HG03439 (cell line): ENCODE data around the gene MORN5.

Experiments used
- ATAC-seq: cut with Tn5 transposase; IDR thresholded peaks from one replicate; pipeline ENCODE4 v1.9.1; 2021; ENCODE audit warnings: mild to moderate bottlenecking, moderate library complexity; ENCODE audit not compliant: unreplicated experiment

MORN5 gene

DNA sequence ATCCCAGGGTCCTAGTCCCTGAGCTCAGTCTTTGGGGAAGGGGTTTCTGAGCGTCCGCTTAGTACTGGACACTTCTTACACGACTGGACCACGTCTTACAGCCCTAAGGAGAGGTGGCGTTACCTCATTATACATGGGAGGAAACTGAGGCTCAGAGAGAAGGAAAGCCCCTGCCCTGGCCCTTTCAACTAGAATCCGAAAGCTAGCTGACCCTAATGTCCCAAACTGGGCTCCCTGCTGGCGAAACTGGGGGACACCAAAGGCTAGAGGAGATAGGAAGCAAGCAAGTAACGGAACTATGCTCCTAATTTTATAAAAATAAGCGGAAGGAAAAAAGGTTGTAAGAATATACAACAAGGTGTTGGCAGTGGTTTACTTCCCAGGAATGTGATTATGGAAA, 54.8 kb downstream of the MORN5 start:
- ATAC-seq: no peak

DNA sequence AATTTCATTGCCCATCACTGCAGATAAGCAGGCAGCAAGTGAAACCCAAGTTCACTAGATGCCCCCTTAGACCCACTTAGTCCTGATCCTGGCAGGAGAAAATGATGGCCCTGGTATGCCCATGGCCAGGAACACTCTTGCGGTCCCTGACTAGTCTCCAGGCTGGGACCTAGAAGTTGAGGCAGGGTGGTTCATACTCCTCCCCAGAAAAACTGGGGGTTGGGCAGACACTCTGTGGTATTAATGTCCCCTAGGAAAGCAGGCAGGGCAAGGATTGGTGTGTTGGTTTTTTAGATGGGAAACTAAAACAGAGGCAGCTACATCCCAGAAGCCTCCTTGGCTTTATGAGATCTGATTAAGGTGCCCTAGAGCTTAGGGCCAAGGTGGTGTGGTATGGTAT, 56.0 kb downstream of the MORN5 start:
- ATAC-seq: no peak

GRCh38 chr9:122216138-122216797, 56.6 kb downstream of the MORN5 start:
- no peak for ATAC-seq

DNA sequence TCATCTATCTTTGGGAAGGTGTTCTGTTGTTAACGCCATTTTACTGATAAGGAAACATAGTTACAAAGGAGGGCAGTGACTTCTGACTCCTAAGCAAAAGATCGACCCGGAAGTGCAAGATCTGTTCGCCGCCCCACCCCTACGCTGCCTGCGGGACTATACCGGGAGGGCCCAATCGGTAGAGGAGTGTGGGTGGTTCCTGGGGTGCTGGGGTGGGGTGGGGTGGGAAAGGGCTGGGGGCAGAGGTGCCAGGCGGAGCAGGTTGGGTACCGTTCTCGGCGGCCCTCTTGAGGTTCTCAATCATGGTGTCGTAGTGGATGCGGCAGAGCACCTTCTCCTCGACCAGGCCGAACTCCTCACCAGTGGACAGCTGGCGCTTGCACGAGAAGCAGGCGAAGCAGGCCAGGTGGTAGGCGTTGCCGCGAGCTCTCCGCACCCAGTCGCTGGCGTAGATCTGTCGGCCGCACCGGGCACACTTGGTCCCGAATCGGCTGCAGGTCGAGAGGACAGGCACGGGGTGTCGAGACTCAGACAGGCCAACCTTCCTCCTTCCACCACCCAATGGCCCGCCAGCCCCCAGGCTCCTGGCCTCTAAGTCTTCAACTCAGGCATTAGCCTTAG, 57.2 kb downstream of the MORN5 start:
- ATAC-seq: no peak

DNA sequence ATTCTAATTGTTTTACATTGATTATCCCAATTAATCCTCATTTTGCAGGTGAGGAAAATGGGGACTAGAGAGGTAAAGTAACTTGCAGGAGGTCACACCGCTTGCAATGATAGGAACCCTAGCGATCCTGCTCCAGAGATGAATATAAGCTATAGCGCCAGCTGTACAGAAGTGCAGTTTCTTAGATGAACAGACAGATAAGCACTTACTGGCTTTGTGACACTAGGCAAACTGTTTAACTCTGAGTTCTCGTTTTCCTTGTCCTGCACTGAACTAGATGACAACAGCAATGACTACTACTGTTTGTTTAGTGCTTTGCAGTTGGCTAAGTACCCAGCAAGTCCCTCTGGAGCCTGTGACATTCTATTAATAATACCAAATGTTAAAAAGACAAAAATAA, 57.9 kb downstream of the MORN5 start:
- no peak for ATAC-seq

DNA sequence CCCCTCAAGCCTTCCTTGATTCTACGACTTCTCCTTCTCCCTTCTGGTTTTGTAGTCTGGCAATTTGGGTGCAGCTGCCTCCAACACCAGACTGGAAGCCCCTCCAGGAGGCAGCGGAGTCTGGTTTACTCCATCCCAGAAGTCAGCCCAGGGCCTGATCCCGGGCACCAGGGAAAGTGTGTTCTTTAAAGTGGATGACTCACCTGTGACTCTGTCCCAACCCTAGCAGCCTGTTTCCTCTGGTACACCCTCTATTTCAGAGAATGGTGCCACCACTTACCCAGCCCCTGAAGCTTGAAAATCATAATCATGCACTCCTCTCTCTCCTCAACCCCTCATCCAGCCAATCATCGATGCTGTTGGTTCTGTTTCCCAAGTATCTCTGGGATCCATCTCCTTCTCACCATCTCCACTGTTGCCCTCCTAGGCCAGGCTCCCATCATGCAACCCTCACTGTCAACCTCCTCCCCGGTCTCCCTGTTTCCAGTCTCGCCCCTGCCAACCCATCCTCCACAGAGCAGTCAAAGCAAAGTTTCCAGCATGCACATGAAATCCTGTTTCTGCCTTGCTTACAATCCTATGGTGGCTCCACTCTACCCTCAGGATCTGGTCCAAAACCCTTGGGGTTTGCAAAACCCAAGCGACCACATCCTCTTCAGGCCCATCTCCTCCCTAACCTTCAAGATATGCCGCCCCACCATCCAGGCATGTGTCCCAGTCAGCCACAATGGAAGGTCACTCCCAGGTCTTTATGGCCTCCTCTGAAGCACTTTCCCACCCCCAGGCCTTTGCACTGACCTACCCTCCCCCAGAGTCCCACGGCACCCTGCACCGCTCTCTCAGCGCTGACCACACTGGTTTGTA, 58.6 kb downstream of the MORN5 start:
- ATAC-seq: no peak

- ATAC-seq: no peak
Observed at GRCh38 chr9:122218935-122219855, 59.5 kb downstream of the MORN5 start.

DNA sequence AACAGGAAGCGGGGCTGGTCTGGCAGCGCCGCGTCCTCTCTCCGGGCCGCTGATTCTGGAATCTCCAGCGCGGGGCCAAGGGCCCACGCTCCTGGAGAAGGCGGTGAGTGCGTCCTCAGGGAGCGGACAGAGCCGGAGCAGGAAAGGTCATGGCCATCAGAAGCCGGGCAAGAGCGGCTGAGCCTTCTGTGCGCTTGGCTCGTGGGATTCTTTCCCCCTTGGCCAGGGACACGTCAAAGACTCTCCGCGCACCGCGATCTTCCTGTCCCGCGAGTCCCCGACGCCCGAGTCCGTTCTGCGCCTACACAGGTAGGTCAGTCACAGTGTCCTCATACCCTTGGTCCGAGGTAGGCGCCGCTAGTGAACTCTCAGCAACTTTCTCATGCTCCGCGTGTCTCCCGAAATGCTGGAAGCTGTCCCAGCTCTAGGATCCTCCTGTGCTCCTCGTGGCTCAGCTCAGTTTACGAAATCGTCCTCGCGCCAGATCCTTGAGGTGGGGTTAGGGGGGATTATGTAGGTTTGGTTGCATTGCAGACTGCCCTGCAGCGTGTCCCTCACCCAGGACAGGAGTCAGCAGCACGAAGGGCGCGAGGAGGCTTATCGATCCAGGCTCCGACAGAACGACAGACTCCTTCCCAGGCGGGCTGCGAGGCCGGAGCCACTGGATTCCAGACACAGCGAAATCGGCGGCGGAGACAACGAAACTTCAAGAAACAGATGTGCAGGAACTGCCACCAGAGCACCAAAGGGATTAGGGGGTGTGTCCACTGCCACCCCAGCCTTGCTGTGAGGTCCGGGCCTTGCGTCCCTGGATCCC, 60.4 kb downstream of the MORN5 start:
- ATAC-seq: no peak

- ATAC-seq: no peak
Observed at GRCh38 chr9:122220673-122221182, 61.0 kb downstream of the MORN5 start.

DNA sequence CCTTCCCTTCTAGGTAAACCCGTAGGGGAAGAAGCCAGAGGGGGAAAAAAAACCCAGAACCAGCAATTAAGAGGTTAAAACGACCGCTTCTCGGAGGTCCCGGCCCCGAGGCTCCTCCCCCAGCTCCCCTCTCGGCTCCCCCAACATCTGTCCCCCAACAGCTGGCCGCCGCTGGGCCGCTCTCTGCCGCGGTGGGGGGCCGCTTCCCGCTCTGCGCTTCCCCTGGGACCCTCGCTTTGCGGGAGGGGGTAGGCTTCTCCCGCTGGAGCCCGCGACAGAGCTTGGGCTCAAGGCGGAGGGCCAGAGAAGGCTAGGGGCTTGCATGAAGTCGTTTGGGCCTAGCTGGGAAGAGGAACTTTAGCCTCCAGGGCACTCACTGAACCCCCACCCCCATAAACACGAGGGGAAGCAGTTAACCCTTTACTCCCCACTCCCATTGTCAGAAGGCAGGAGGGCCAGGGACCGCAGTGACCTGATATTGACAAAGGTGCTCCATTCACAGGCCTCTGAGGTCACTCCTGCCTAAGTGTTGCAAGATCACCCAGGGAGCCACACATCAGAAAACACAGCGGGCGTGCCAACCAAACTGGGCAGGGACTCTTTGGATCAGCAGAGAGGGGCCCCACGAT, 61.6 kb downstream of the MORN5 start:
- no peak for ATAC-seq

- ATAC-seq: no peak
Observed at GRCh38 chr9:122222791-122223190, 63.1 kb downstream of the MORN5 start.

DNA sequence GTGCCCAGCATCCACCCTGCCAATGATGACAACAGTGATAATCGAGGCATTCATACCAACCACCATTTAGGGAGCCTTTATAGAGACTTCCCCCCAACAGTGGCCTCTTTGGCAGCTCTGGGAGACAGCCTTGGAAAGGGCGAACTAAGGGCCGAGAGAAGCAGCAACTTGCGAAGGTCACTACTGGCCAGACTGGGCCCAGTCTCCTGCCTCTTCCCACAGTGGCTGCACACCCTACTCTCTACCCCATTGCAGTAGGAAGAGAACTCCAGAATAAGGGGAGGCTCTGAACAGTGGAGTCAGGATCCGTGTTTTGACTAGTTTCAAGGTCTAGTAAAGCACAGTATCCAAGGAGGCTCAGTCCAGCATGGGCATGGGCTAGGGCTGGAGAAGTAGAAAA, 63.7 kb downstream of the MORN5 start:
- ATAC-seq: no peak

DNA sequence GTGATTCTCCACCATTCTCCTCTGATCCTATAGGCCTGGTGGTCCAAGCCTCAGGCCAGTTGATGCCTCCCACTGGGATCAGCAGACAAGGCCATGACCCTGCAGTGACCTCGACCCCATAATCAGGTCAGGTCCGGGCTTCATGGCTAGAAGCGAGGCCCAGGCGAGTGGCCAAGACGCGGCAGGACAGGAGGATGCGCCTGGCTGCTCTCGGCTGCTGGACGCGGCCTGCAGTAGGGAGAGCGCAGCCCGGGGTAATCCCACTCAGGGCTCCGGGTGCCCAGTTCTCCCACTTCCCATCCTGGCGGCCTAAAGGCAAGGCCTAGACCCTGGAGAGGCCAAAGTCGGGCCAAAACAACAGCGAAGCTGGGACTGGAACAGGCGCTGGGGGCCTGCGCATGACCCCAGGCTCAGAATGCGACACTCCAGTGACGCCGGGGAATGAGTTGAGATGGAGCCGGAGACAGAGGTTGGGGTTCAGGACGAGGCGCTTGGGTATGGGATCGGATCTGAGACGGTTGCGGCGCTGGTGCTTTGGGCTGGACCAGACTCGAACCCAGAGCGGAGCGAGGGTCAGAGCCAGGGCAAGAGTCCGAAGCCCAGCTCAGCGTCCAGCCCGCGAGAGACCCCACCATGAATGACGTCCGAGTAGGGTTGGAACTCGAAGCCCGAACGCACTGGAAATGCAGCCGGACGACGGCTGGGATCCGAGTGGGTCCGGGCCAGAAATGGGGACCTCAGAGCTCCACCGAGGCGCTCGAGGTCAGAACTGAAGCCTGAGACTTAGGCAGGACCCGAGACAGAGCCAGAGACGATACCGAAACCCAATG, 65.8 kb downstream of the MORN5 start:
- ATAC-seq: no peak

GRCh38 chr9:122226142-122226757, 66.5 kb downstream of the MORN5 start:
- no peak for ATAC-seq

DNA sequence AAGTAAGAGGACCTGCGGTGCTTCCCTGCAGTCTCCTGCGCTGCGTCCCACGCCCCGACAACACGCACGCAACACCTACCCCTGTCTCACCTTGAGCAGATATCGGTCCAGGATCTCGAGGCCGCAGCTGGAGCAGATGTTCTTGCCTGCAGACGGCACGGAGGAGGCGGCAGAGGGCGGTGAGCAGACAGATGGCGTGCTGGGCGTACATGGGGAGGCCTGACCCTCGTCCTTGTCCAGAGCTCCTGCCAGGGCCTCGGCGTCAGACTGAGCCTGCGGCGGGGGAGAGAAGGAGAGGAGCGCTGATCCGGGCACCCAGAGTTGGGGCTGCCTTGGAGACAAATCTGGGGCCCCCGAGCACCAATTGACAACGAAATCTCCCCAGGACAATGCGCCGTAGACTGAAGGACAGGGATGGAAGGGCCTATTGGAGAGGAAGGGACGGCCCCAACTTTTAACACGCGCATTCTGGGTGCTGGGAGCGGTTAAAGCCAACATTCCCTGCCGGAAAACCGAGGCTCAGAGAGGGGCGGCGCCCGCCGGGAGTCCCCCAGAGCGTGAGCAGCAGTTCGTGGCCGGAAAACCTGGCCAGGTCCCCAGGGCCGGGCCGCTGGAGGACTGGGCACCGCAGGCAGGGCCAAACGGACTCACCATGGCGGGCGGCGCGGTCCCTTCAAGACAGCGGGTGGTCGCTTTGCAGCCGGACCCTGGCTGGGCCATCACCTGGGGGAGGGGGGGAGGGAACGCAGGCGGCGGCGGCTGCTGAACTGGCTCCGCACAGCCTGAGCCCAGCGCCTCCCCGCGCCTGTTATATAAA, 67.3 kb downstream of the MORN5 start:
- ATAC-seq: no peak

DNA sequence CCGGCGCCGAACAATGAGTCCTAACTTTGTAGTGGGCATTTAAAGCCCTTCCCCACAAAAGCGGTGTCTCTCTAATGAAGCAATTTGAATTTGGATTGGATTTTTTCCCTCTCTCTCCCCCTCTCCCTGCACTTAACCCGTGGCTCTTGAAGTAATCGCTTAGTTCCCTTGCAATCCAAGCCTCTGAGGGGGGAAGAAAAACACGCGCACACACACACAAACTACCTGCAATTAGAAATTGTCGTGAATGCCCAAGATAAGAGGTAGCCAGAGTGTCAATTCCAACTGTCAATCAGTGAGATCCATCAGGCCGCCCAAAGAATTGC, 67.8 kb downstream of the MORN5 start:
- ATAC-seq: no peak

DNA sequence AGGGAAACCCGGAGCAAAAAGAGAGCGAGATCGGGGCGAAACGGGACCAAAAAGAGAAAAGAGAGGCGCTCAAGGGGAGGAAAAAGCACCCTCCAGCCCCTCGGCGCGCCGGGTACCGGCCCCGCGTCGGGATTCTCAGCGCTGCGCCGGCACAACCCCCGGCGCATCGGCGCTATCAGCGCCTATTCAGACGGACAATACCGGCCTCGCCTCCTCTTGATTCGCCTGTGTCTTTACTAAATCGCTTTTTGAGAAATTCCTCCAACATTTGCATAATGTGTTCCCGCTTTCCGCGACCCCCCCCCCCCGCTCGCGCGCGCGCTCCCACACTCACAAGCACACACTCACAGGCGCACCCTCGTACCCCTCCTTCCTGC, 68.5 kb downstream of the MORN5 start:
- no peak for ATAC-seq
